Measurements from ENCODE around the gene TBL1X. TPM values are rescaled to one million over a fixed set of nuclear protein-coding genes. Genes with fewer than 3 reads are reported as not detected.

The TBL1X gene
- total RNA-seq, 1 donor from 2014 or later = 49.8 TPM

- no peak for DNase-seq (ENCODE audit: low read depth)
Measured at GRCh38 chrX:9627922-9628321, 163.1 kb downstream of the TBL1X start.

- DNase-seq (ENCODE audit: low read depth) = no peak
Measured at GRCh38 chrX:9628779-9629493, 164.1 kb downstream of the TBL1X start.

GRCh38 chrX:9634551-9634950 lies 169.7 kb downstream of the TBL1X start:
- no peak for DNase-seq (ENCODE audit: low read depth)

GRCh38 chrX:9635368-9635767 lies 170.5 kb downstream of the TBL1X start:
- DNase-seq (ENCODE audit: low read depth) = no peak

- no peak for DNase-seq (ENCODE audit: low read depth)
Measured at GRCh38 chrX:9635803-9636202, 170.9 kb downstream of the TBL1X start.

GRCh38 chrX:9638871-9639270 lies 174.0 kb downstream of the TBL1X start:
- DNase-seq (ENCODE audit: low read depth) = no peak

- DNase-seq (ENCODE audit: low read depth) = no peak
Measured at GRCh38 chrX:9642270-9642995, 177.6 kb downstream of the TBL1X start.

- no peak for DNase-seq (ENCODE audit: low read depth)
Measured at GRCh38 chrX:9643807-9644206, 178.9 kb downstream of the TBL1X start.

- peak; percentile 61 for DNase-seq (ENCODE audit: low read depth)
Measured at GRCh38 chrX:9644335-9644734, 179.5 kb downstream of the TBL1X start.

- no peak for DNase-seq (ENCODE audit: low read depth)
Measured at GRCh38 chrX:9646471-9647224, 181.8 kb downstream of the TBL1X start.

- DNase-seq (ENCODE audit: low read depth) = no peak
Measured at GRCh38 chrX:9647431-9647830, 182.6 kb downstream of the TBL1X start.

- no peak for DNase-seq (ENCODE audit: low read depth)
Measured at GRCh38 chrX:9650091-9650490, 185.2 kb downstream of the TBL1X start.

GRCh38 chrX:9651737-9652136 lies 186.9 kb downstream of the TBL1X start:
- DNase-seq (ENCODE audit: low read depth) = no peak

GRCh38 chrX:9654929-9655328 lies 190.1 kb downstream of the TBL1X start:
- DNase-seq (ENCODE audit: low read depth) = no peak

GRCh38 chrX:9656277-9656676 lies 191.4 kb downstream of the TBL1X start:
- DNase-seq (ENCODE audit: low read depth) = peak; percentile 59

- no peak for DNase-seq (ENCODE audit: low read depth)
Measured at GRCh38 chrX:9656871-9657270, 192.0 kb downstream of the TBL1X start.

GRCh38 chrX:9657590-9658256 lies 192.9 kb downstream of the TBL1X start:
- no peak for DNase-seq (ENCODE audit: low read depth)

- DNase-seq (ENCODE audit: low read depth) = no peak
Measured at GRCh38 chrX:9658409-9658808, 193.6 kb downstream of the TBL1X start.

- no peak for DNase-seq (ENCODE audit: low read depth)
Measured at GRCh38 chrX:9659571-9660195, 194.8 kb downstream of the TBL1X start.

- DNase-seq (ENCODE audit: low read depth) = no peak
Measured at GRCh38 chrX:9662148-9662547, 197.3 kb downstream of the TBL1X start.

- DNase-seq (ENCODE audit: low read depth) = no peak
Measured at GRCh38 chrX:9663216-9663615, 198.4 kb downstream of the TBL1X start.

- no peak for DNase-seq (ENCODE audit: low read depth)
Measured at GRCh38 chrX:9664224-9664623, 199.4 kb downstream of the TBL1X start.
